ENCODE data around the gene SPART. TPM values are rescaled to one million over a fixed set of nuclear protein-coding genes. Genes with fewer than 3 reads are reported as not detected.
"Not testable (repeated sequence)": the region's sequence is repeated elsewhere in the genome, so short reads cannot be mapped to it uniquely, and the experiment has no call there.

The SPART gene
- total and polyA plus RNA-seq, 2 donors from 2014 or later = 47.8 to 66.1 TPM

DNA sequence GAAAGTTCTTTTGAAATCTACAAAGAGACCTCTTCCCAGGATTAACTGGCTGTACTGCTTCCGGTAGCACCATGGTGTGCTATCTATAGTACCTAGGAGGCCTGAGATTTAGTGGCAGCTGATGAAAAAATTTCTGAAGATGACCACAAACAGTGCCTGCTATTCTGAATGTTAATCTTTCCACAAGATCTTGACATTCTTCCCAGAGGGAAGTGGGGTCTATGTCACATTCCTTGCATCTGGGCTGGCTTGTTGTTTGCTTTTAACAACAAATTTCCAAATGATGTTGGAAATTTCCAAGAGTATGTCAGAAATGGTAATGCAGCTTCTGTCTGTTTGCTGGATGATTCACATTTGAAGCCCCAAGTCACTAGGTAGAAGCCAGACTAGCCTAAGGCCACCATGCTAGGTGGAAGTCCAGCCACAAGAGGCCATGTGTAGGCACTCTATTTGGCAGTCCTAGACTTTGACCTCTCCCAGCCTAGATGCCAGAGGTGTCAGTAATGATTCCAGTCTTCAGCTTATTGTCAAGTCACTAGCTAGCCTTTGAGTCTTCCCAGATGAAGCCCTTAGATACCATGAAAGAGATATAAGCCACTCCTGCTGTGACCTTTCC lies 22.1 kb downstream of the SPART start:
- no peak overlapping the region for H3K9ac ChIP-seq (ENCODE audit: low read length in 3 of 3)
- no peak overlapping the region for H3K27ac ChIP-seq (ENCODE audit: low read depth in 2 of 2, low read length in 2 of 2)
- TF ChIP-seq, protein P1, sequence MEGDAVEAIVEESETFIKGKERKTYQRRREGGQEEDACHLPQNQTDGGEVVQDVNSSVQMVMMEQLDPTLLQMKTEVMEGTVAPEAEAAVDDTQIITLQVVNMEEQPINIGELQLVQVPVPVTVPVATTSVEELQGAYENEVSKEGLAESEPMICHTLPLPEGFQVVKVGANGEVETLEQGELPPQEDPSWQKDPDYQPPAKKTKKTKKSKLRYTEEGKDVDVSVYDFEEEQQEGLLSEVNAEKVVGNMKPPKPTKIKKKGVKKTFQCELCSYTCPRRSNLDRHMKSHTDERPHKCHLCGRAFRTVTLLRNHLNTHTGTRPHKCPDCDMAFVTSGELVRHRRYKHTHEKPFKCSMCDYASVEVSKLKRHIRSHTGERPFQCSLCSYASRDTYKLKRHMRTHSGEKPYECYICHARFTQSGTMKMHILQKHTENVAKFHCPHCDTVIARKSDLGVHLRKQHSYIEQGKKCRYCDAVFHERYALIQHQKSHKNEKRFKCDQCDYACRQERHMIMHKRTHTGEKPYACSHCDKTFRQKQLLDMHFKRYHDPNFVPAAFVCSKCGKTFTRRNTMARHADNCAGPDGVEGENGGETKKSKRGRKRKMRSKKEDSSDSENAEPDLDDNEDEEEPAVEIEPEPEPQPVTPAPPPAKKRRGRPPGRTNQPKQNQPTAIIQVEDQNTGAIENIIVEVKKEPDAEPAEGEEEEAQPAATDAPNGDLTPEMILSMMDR (IDR thresholded peaks at IDR 0.05; ENCODE audit: borderline replicate concordance, extremely low read depth, insufficient read depth) = no peak
- no peaks in the 10 kb centered on the region for H3K9me3 ChIP-seq (ENCODE audit: control insufficient read depth in 2 of 3, insufficient read depth in 1 of 3, low read length in 3 of 3)
- H3K4me3 ChIP-seq (ENCODE audit: low read length in 3 of 3) = no peak overlapping the region
- FAIRE-seq (no peak), DNase-seq (no peak)
- no peaks in the 10 kb centered on the region for H3K4me1 ChIP-seq (ENCODE audit: control insufficient read depth in 2 of 3, insufficient read depth in 2 of 3, low read depth in 1 of 3, low read length in 3 of 3)
- no peaks in the 10 kb centered on the region for H3K27me3 ChIP-seq (ENCODE audit: control insufficient read depth, insufficient read depth, low read length)
- peaks cover 9 to 39% (median 21%) of the 10 kb centered on the region in 3 donors for H3K36me3 ChIP-seq (ENCODE audit: control insufficient read depth in 2 of 3, insufficient read depth in 3 of 3, low read length in 3 of 3)
- intact Hi-C loops (cut with DNase I) = no loop called here

- intact Hi-C loops (cut with DNase I) = no loop called here
- peaks cover 9 to 35% (median 21%) of the 10 kb centered on the region in 3 donors for H3K36me3 ChIP-seq (ENCODE audit: control insufficient read depth in 2 of 3, insufficient read depth in 3 of 3, low read length in 3 of 3)
- H3K27ac ChIP-seq (ENCODE audit: low read depth in 2 of 2, low read length in 2 of 2) = no peak overlapping the region
- no peaks in the 10 kb centered on the region for H3K27me3 ChIP-seq (ENCODE audit: control insufficient read depth, insufficient read depth, low read length)
- DNase-seq (no peak), FAIRE-seq (no peak)
- H3K9ac ChIP-seq (ENCODE audit: low read length in 3 of 3) = no peak overlapping the region
- H3K4me1 ChIP-seq (ENCODE audit: control insufficient read depth in 2 of 3, insufficient read depth in 2 of 3, low read depth in 1 of 3, low read length in 3 of 3) = no peaks in the 10 kb centered on the region
- no peaks in the 10 kb centered on the region for H3K9me3 ChIP-seq (ENCODE audit: control insufficient read depth in 2 of 3, insufficient read depth in 1 of 3, low read length in 3 of 3)
- TF ChIP-seq, protein P1 (IDR thresholded peaks at IDR 0.05; ENCODE audit: borderline replicate concordance, extremely low read depth, insufficient read depth) = no peak
- no peak overlapping the region for H3K4me3 ChIP-seq (ENCODE audit: low read length in 3 of 3)
These were observed 22.8 kb downstream of the SPART start for GRCh38 chr13:36323408-36323807.

- DNase-seq; H3K9me3 ChIP-seq (ENCODE audit: control insufficient read depth in 2 of 3, insufficient read depth in 1 of 3, low read length in 3 of 3); H3K4me1 ChIP-seq (ENCODE audit: control insufficient read depth in 2 of 3, insufficient read depth in 2 of 3, low read depth in 1 of 3, low read length in 3 of 3); H3K27ac ChIP-seq (ENCODE audit: low read depth in 2 of 2, low read length in 2 of 2); H3K27me3 ChIP-seq (ENCODE audit: control insufficient read depth, insufficient read depth, low read length); FAIRE-seq; intact Hi-C loops (cut with DNase I); H3K9ac ChIP-seq (ENCODE audit: low read length in 3 of 3); H3K4me3 ChIP-seq (ENCODE audit: low read length in 3 of 3): not testable (repeated sequence)
- peaks cover 2 to 20% (median 15%) of the 10 kb centered on the region in 3 donors for H3K36me3 ChIP-seq (ENCODE audit: control insufficient read depth in 2 of 3, insufficient read depth in 3 of 3, low read length in 3 of 3)
These were observed 26.4 kb downstream of the SPART start for GRCh38 chr13:36319793-36320192.

- Histone ChIP-seq H3K9me3 (ENCODE audit: control insufficient read depth in 2 of 3, insufficient read depth in 1 of 3, low read length in 3 of 3) (no peaks in the 10 kb centered on the region), H3K36me3 (ENCODE audit: control insufficient read depth in 2 of 3, insufficient read depth in 3 of 3, low read length in 3 of 3) (peaks cover 4 to 38% (median 24%) of the 10 kb centered on the region in 3 donors), H3K27me3 (ENCODE audit: control insufficient read depth, insufficient read depth, low read length) (no peaks in the 10 kb centered on the region), H3K9ac (ENCODE audit: low read length in 3 of 3) (no peak overlapping the region), H3K4me3 (ENCODE audit: low read length in 3 of 3) (no peak overlapping the region), H3K4me1 (ENCODE audit: control insufficient read depth in 2 of 3, insufficient read depth in 2 of 3, low read depth in 1 of 3, low read length in 3 of 3) (no peaks in the 10 kb centered on the region), H3K27ac (ENCODE audit: low read depth in 2 of 2, low read length in 2 of 2) (no peak overlapping the region)
- FAIRE-seq (no peak), DNase-seq (no peak)
- intact Hi-C loops (cut with DNase I) = no loop called here
- TF ChIP-seq, protein P1 (IDR thresholded peaks at IDR 0.05; ENCODE audit: borderline replicate concordance, extremely low read depth, insufficient read depth) = no peak
These were observed 32.9 kb downstream of the SPART start for GRCh38 chr13:36313047-36313969.

Measured in kidney (tissue), 14 donors.